GM19240 (cell line): ENCODE results near the gene BCKDHB.
"Not testable (repeated sequence)": the region's sequence is repeated elsewhere in the genome, so short reads cannot be mapped to it uniquely, and the experiment has no call there.

ENCODE experiments used
- DNase-seq: peaks from one replicate; pipeline ENCODE4 v3.0.0; 2011; ENCODE audit warnings: low spot score; ENCODE audit not compliant: insufficient read length

Gene BCKDHB

DNA sequence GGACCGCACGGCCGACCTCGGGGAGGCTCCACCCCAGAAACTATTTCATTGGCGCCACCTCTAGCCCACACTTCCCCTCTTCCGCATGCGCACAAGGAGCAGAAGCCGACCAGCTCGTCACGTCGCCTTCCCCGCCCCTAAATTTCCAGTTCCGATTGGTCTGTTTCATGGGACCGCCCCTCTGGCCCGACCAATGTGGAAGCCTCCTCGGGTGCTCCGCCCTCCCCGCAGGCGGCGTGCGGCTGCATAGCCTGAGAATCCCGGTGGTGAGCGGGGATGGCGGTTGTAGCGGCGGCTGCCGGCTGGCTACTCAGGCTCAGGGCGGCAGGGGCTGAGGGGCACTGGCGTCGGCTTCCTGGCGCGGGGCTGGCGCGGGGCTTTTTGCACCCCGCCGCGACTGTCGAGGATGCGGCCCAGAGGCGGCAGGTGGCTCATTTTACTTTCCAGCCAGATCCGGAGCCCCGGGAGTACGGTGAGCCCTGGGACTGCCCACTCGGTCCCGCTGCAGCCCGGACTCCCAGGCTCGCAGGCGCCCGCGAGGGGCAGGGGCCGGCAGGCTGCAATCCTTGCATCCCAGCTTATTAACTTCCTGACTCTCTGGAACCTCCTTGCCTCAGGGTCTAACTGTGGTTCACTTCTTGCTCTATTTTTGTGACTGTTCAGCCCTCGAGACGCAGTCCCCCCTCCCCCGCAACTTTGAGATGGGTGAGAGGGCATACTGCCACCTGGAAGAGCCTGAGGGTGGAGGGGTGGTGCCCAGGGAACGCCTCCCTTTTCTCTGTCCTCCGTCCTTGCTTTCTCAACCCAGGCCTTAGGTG, at the start of gene BCKDHB:
Gene BCKDHB (plus strand): TSS at position 254 of the 818 bp plus-strand sequence. CDS start 23 bp downstream, at position 277.
- DNase-seq = peak; percentile 94

GRCh38 chr6:80060774-80061173, 45.7 kb upstream of the BCKDHB start:
- DNase-seq = no peak

- not testable (repeated sequence) for DNase-seq
Observed at GRCh38 chr6:80068146-80068545, 38.3 kb upstream of the BCKDHB start.

DNA sequence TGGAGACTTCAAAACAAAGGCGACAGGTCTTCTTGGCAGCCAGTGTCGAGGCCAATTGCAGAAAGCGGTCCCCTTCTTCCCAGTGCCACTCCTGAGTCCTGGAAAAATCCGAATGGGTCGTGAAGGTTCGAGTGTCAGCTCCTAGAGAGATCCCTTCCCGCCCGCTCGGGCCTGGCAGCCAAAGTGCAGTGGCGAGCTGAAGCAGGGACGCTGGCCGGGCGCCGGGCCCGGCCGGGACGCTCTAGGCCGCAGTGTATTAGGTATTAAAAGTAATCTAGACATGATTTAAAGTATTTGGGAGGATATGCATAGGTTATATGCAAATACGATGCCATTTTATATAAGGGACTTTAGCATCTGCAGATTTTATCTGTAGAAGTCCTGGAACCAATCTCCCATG, 36.0 kb upstream of the BCKDHB start:
- not testable (repeated sequence) for DNase-seq

DNA sequence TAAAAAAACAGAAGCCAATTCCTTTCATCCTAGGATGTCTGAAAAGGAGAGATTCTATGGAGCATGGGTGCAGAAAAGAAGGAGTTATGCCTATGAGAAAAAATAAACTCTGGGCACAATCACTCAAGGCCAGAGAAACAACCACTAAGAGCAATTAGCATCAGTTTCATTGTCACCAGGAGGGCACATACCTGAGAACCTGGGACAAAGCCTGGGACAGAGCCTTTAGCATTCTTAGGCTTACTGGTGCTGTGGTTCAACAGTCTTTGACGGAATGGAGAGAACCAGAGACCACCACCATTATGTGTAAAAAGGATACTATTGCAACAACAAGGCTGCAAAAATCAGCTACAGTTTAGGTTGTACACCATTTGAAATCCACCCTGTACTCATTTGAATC, 29.4 kb upstream of the BCKDHB start:
- DNase-seq = no peak

GRCh38 chr6:80088637-80089036, 17.8 kb upstream of the BCKDHB start:
- no peak for DNase-seq

- no peak for DNase-seq
Observed at GRCh38 chr6:80091506-80091905, 15.0 kb upstream of the BCKDHB start.

GRCh38 chr6:80094017-80094416, 12.5 kb upstream of the BCKDHB start:
- DNase-seq = no peak

GRCh38 chr6:80095600-80095999, 10.9 kb upstream of the BCKDHB start:
- no peak for DNase-seq

GRCh38 chr6:80098392-80098791, 8.1 kb upstream of the BCKDHB start:
- no peak for DNase-seq

GRCh38 chr6:80104520-80104919, 2.0 kb upstream of the BCKDHB start:
- DNase-seq = no peak

DNA sequence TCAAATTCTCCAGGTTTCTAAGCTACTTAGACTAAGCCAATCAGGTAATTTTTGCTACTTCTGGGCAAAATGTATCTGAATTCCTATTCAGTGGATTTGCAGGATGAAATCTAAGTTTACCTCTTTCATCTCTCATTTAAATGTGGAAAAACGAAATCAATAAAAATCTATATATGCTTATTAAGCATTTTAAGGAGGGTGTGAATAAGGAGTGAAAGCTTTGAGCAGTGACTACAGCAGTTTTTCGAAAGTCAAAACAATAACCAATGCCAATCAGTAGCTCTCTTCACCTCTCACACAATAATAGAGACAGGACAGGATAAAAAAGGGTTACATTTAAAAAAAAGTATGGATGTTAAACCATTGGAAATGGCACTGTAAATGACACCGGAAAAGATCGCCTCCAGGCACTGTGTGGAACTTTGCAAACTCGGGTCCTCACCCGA, 476 bp upstream of the BCKDHB start:
- no peak for DNase-seq

GRCh38 chr6:80122576-80122975, 16.1 kb downstream of the BCKDHB start:
- not testable (repeated sequence) for DNase-seq

GRCh38 chr6:80126657-80127345, 20.3 kb downstream of the BCKDHB start:
- DNase-seq = no peak

- no peak for DNase-seq
Observed at GRCh38 chr6:80129485-80129884, 23.0 kb downstream of the BCKDHB start.

DNA sequence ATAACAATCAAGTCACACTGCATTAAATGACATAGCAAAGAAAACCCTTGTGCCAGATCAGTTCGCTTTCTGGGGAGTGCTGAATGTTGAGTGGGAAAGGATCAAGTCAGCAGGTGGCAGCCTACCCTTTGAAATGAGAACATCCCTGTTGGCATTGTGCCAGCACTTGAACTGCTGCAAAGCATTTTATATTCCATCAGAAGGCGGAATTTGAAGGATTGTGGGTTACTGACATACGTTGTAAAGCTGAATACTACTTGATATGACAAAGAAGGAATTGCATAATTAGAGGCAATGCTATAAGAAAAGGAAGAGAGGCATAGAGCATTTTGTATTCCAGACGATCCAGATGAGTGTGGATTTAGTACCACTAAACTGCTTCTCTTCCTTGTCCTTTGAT, 26.5 kb downstream of the BCKDHB start:
- DNase-seq = no peak

DNA sequence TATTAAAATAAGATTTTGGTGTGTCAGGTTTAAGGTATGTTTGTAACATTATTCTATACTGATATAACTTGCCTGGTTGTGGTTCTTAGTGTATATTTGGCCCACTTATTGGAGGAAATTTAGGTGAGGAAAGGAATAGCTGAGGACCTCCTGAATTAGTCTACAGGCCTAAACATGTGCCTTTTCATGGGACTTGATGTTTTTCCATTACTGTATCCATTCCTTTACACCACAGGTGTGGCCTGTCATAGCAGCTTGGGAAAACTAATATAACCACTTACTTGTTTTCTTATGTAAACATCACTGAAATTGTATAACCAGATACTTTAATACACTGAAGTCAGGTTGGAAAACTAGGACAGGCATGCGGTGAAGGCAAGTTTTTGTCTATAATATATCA, 27.6 kb downstream of the BCKDHB start:
- DNase-seq = no peak

GRCh38 chr6:80142586-80142985, 36.1 kb downstream of the BCKDHB start:
- no peak for DNase-seq

- no peak for DNase-seq
Observed at GRCh38 chr6:80143419-80143937, 37.0 kb downstream of the BCKDHB start.

- DNase-seq = no peak
Observed at GRCh38 chr6:80144753-80145315, 38.4 kb downstream of the BCKDHB start.

GRCh38 chr6:80145509-80145908, 39.0 kb downstream of the BCKDHB start:
- no peak for DNase-seq

GRCh38 chr6:80145921-80146320, 39.5 kb downstream of the BCKDHB start:
- no peak for DNase-seq
